ENCODE measurements around the gene P4HB. TPM values are rescaled to one million over a fixed set of nuclear protein-coding genes. Genes with fewer than 3 reads are reported as not detected.
A peak's percentile ranks its signal among the peaks of the same experiment; 100 is the strongest.

The P4HB gene
- total RNA-seq, 1 donor from 2014 or later, result 203 TPM

- Mint-ChIP-seq H3K27ac (peak within 1 kb of the TSS; percentile 86), H3K4me1 (peaks cover 24% of the 10 kb centered on the region), H3K27me3 (ENCODE audit: insufficient read depth, low read depth) (peaks cover 5% of the 10 kb centered on the region), H3K9me3 (no peaks in the 10 kb centered on the region), H3K36me3 (peaks cover 2% of the 10 kb centered on the region), H3K4me3 (peak within 1 kb of the TSS; percentile 94)
- Histone ChIP-seq H4K20me1 (ENCODE audit: low read depth) (peaks cover 13% of the 10 kb centered on the region), H3K4me3 (peak within 1 kb of the TSS; percentile 96), H3K36me3 (no peaks in the 10 kb centered on the region), H3F3A (ENCODE audit: low read depth) (peaks cover 16% of the 10 kb centered on the region), H3K27me3 (no peaks in the 10 kb centered on the region), H3K27ac (peak within 1 kb of the TSS; percentile 73), H3K9ac (peak within 1 kb of the TSS; percentile 84), H2AFZ (replicated peaks) (peak within 1 kb of the TSS; percentile 64), H3K9me3 (ENCODE audit: low read depth) (no peaks in the 10 kb centered on the region), H3K4me1 (peaks cover 12% of the 10 kb centered on the region), H3K79me2 (ENCODE audit: low read depth) (peaks cover 54% of the 10 kb centered on the region), H3K4me2 (peak within 1 kb of the TSS; percentile 100)
- DNase-seq (ENCODE audit: low spot score), result peak; percentile 99
- TF ChIP-seq CTCF (IDR thresholded peaks at IDR 0.05), result peak; percentile 8
- no peak for TF ChIP-seq EZH2phosphoT487 (IDR thresholded peaks at IDR 0.05)
These were observed 27.0 kb downstream of the P4HB start, which contains the start of gene MCRIP1 for GRCh38 chr17:81833160-81833920. Gene MCRIP1 (minus strand): TSS chr17:81833291. CDS start chr17:81824506, 8,785 bp downstream.

DNA sequence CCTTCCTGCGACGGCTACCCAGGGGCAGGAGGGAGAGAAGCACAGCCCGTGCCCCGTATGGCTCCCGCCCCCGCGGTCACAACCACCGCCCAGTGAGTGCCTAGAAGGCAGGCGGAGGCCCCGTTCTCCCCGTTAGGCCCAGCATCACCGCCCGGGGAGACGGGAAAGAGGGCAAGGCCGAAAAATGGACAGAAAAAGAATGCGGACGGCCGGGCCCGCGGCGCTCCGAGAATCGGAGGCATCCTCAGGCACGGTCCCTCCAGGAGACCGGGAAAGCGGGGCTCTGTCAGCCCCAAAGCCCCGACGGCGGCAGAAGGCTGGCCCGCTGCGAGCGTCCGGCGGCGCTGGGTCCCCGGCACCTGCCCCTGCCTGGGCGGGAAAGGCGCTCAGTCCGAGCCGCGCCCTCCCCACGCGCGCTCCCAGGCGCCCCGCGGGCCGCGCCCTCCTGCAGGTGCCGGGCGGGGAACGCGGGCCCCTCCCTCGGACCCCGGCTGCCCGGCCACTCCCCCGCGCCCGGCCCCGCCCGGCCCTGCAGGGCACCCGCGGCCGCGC lies 27.7 kb downstream of the P4HB start:
- Histone ChIP-seq H3K4me3 (peak overlapping the region; percentile 96), H3K9me3 (ENCODE audit: low read depth) (no peaks in the 10 kb centered on the region), H3K4me1 (peaks cover 12% of the 10 kb centered on the region), H3K27ac (no peak overlapping the region), H2AFZ (replicated peaks) (peak overlapping the region; percentile 64), H3K27me3 (no peaks in the 10 kb centered on the region), H4K20me1 (ENCODE audit: low read depth) (peaks cover 13% of the 10 kb centered on the region), H3K79me2 (ENCODE audit: low read depth) (peaks cover 54% of the 10 kb centered on the region), H3K36me3 (no peaks in the 10 kb centered on the region), H3K4me2 (peak overlapping the region; percentile 100), H3K9ac (peak overlapping the region; percentile 82), H3F3A (ENCODE audit: low read depth) (peaks cover 11% of the 10 kb centered on the region)
- Mint-ChIP-seq H3K4me3 (peak overlapping the region; percentile 94), H3K36me3 (peaks cover 3% of the 10 kb centered on the region), H3K27me3 (ENCODE audit: insufficient read depth, low read depth) (peaks cover 5% of the 10 kb centered on the region), H3K4me1 (peaks cover 25% of the 10 kb centered on the region), H3K9me3 (no peaks in the 10 kb centered on the region), H3K27ac (peak overlapping the region; percentile 86)
- DNase-seq (ENCODE audit: low spot score), result no peak
- TF ChIP-seq EZH2 (IDR thresholded peaks at IDR 0.05), result no peak
- no peak for TF ChIP-seq CTCF (IDR thresholded peaks at IDR 0.05)
- TF ChIP-seq EZH2phosphoT487 (IDR thresholded peaks at IDR 0.05), result no peak

GRCh38 chr17:81831957-81832607 lies 28.3 kb downstream of the P4HB start:
- peaks cover 5% of the 10 kb centered on the region for H3K27me3 Mint-ChIP-seq (ENCODE audit: insufficient read depth, low read depth)
- H3K9me3 Mint-ChIP-seq, result no peaks in the 10 kb centered on the region
- H3K9ac ChIP-seq, result peak overlapping the region; percentile 82
- H3K4me1 ChIP-seq, result peaks cover 12% of the 10 kb centered on the region
- peaks cover 3% of the 10 kb centered on the region for H3K36me3 Mint-ChIP-seq
- H3K27me3 ChIP-seq, result no peaks in the 10 kb centered on the region
- peaks cover 13% of the 10 kb centered on the region for H4K20me1 ChIP-seq (ENCODE audit: low read depth)
- no peaks in the 10 kb centered on the region for H3K9me3 ChIP-seq (ENCODE audit: low read depth)
- H3K4me3 ChIP-seq, result peak overlapping the region; percentile 96
- H3K36me3 ChIP-seq, result no peaks in the 10 kb centered on the region
- peak overlapping the region; percentile 100 for H3K4me2 ChIP-seq
- no peak for DNase-seq (ENCODE audit: low spot score)
- peaks cover 59% of the 10 kb centered on the region for H3K79me2 ChIP-seq (ENCODE audit: low read depth)
- H3K27ac Mint-ChIP-seq, result peak overlapping the region; percentile 86
- TF ChIP-seq EZH2 (IDR thresholded peaks at IDR 0.05) (no peak), EZH2phosphoT487 (IDR thresholded peaks at IDR 0.05) (no peak), CTCF (IDR thresholded peaks at IDR 0.05) (no peak)
- peaks cover 9% of the 10 kb centered on the region for H3F3A ChIP-seq (ENCODE audit: low read depth)
- peak overlapping the region; percentile 94 for H3K4me3 Mint-ChIP-seq
- H3K27ac ChIP-seq, result no peak overlapping the region
- peaks cover 25% of the 10 kb centered on the region for H3K4me1 Mint-ChIP-seq
- H2AFZ ChIP-seq (replicated peaks), result peak overlapping the region; percentile 64

Data from neural progenitor cell (in vitro differentiated cells).